Measurements from ENCODE around the gene PARP11. TPM values are rescaled to one million over a fixed set of nuclear protein-coding genes. Genes with fewer than 3 reads are reported as not detected.

The PARP11 gene
- total RNA-seq, 6 experiments from 2014 or later: 2.9 to 7.5 (median 4.9) TPM

GRCh38 chr12:3905664-3906063 is 32.5 kb upstream of the PARP11 start:
- ATAC-seq (no peak), DNase-seq (no peak)
- no peak overlapping the region for H3K4me3 ChIP-seq
- no peak overlapping the region for H3K27ac ChIP-seq
- H3K4me1 ChIP-seq: no peaks in the 10 kb centered on the region
- H3K9me3 ChIP-seq: no peaks in the 10 kb centered on the region
- H3K27me3 ChIP-seq: no peaks in the 10 kb centered on the region
- TF ChIP-seq POLR2A (IDR thresholded peaks at IDR 0.05): no peak
- TF ChIP-seq CTCF (IDR thresholded peaks at IDR 0.05): no peak
- 72% methylated on average over 4 of the region's 5 CpGs for WGBS (ENCODE audit: insufficient coverage, low coverage, low lambda C conversion rate, missing lambda C conversion rate)
- intact Hi-C loops (cut with DNase I): no loop called here
- no peaks in the 10 kb centered on the region for H3K36me3 ChIP-seq

GRCh38 chr12:3904999-3905398 is 31.8 kb upstream of the PARP11 start:
- H3K36me3 ChIP-seq: no peaks in the 10 kb centered on the region
- H3K9me3 ChIP-seq: no peaks in the 10 kb centered on the region
- TF ChIP-seq CTCF (IDR thresholded peaks at IDR 0.05) (no peak), POLR2A (IDR thresholded peaks at IDR 0.05) (no peak)
- 13% methylated on average over 2 of the region's 2 CpGs for WGBS (ENCODE audit: insufficient coverage, low coverage, low lambda C conversion rate, missing lambda C conversion rate)
- intact Hi-C loops (cut with DNase I): no loop called here
- no peak for ATAC-seq
- H3K4me3 ChIP-seq: no peak overlapping the region
- H3K27me3 ChIP-seq: no peaks in the 10 kb centered on the region
- no peaks in the 10 kb centered on the region for H3K4me1 ChIP-seq
- H3K27ac ChIP-seq: no peak overlapping the region
- no peak for DNase-seq

- Histone ChIP-seq H3K36me3 (no peaks in the 10 kb centered on the region), H3K4me1 (no peaks in the 10 kb centered on the region), H3K27me3 (no peaks in the 10 kb centered on the region), H3K4me3 (no peak overlapping the region), H3K27ac (no peak overlapping the region), H3K9me3 (no peaks in the 10 kb centered on the region)
- intact Hi-C loops (cut with DNase I): no loop called here
- TF ChIP-seq POLR2A (IDR thresholded peaks at IDR 0.05) (no peak), CTCF (IDR thresholded peaks at IDR 0.05) (no peak)
- ATAC-seq (no peak), DNase-seq (no peak)
Measured at GRCh38 chr12:3902921-3903320, 29.7 kb upstream of the PARP11 start.

- Histone ChIP-seq H3K27ac (no peak overlapping the region), H3K4me1 (no peaks in the 10 kb centered on the region), H3K36me3 (no peaks in the 10 kb centered on the region), H3K9me3 (no peaks in the 10 kb centered on the region), H3K27me3 (no peaks in the 10 kb centered on the region), H3K4me3 (no peak overlapping the region)
- no peak for DNase-seq
- no peak for TF ChIP-seq POLR2A (IDR thresholded peaks at IDR 0.05)
- TF ChIP-seq CTCF (IDR thresholded peaks at IDR 0.05): no peak
- no peak for ATAC-seq
- intact Hi-C loops (cut with DNase I): no loop called here
Measured at GRCh38 chr12:3901116-3901515, 27.9 kb upstream of the PARP11 start.

- no peaks in the 10 kb centered on the region for H3K9me3 ChIP-seq
- no peaks in the 10 kb centered on the region for H3K4me1 ChIP-seq
- no peak overlapping the region for H3K27ac ChIP-seq
- TF ChIP-seq POLR2A (IDR thresholded peaks at IDR 0.05): no peak
- no peak for TF ChIP-seq CTCF (IDR thresholded peaks at IDR 0.05)
- 62% methylated on average over 2 of the region's 3 CpGs for WGBS (ENCODE audit: insufficient coverage, low coverage, low lambda C conversion rate, missing lambda C conversion rate)
- intact Hi-C loops (cut with DNase I): no loop called here
- no peak overlapping the region for H3K4me3 ChIP-seq
- no peaks in the 10 kb centered on the region for H3K27me3 ChIP-seq
- H3K36me3 ChIP-seq: no peaks in the 10 kb centered on the region
- ATAC-seq (no peak), DNase-seq (no peak)
Measured at GRCh38 chr12:3898756-3899155, 25.6 kb upstream of the PARP11 start.

Data from right lobe of liver (tissue), 6 donors.